RWPE2 (cell line): Measurements from ENCODE around the gene CDK17.

Source experiments
- ATAC-seq: fragments of 200-7000 bp; cut with Tn5 transposase; 3 replicates; pipeline ENCODE4 v1.9.1; 2021; ENCODE audit warnings: low read depth
- DNase-seq: peaks from one replicate; pipeline ENCODE4 v3.0.0-alpha.2; 2020; ENCODE audit warnings: low spot score
- H3K27ac ChIP-seq: fragments of 450-650 bp; 2 replicates; pipeline ENCODE4 v1.5.1; 2017; ENCODE audit warnings: mild to moderate bottlenecking; ENCODE audit not compliant: poor library complexity, severe bottlenecking
- H3K27me3 ChIP-seq: fragments of 250-450 bp; sonication (Bioruptor Pico); 2 replicates; pipeline ENCODE4 v1.5.1; 2021; ENCODE audit warnings: mild to moderate bottlenecking, moderate library complexity; ENCODE audit not compliant: insufficient read depth, poor library complexity, severe bottlenecking
- H3K36me3 ChIP-seq: fragments of 250-450 bp; sonication (Bioruptor Pico); 2 replicates; pipeline ENCODE4 v1.5.1; 2020; ENCODE audit warnings: low read depth, mild to moderate bottlenecking, moderate library complexity
- H3K4me1 ChIP-seq: fragments of 250-450 bp; sonication (Bioruptor Pico); 2 replicates; pipeline ENCODE4 v1.5.1; 2021; ENCODE audit warnings: mild to moderate bottlenecking, moderate library complexity; ENCODE audit not compliant: insufficient read depth, poor library complexity, severe bottlenecking
- H3K4me3 ChIP-seq: fragments of 250-450 bp; sonication (Bioruptor Pico); 2 replicates; pipeline ENCODE4 v1.5.1; 2021; ENCODE audit warnings: mild to moderate bottlenecking, moderate library complexity; ENCODE audit not compliant: severe bottlenecking
- H3K9me3 ChIP-seq: fragments of 250-450 bp; sonication (Bioruptor Pico); 2 replicates; pipeline ENCODE4 v1.5.1; 2021; ENCODE audit warnings: mild to moderate bottlenecking, moderate library complexity; ENCODE audit not compliant: severe bottlenecking
- TF ChIP-seq, protein P1 (sequence below): fragments of 450-650 bp; IDR thresholded peaks from one replicate; pipeline ENCODE4 v1.5.1; 2017; ENCODE audit warnings: mild to moderate bottlenecking, moderate library complexity; ENCODE audit not compliant: poor library complexity, severe bottlenecking

The CDK17 gene

GRCh38 chr12:96364092-96364700 is 36.0 kb downstream of the CDK17 start:
- H3K9me3 ChIP-seq: no peaks in the 10 kb centered on the region
- H3K27ac ChIP-seq: peak overlapping the region; percentile 8
- H3K4me1 ChIP-seq: peaks cover 32% of the 10 kb centered on the region
- H3K36me3 ChIP-seq: no peaks in the 10 kb centered on the region
- DNase-seq (no peak), ATAC-seq (no peak)
- TF ChIP-seq, protein P1, sequence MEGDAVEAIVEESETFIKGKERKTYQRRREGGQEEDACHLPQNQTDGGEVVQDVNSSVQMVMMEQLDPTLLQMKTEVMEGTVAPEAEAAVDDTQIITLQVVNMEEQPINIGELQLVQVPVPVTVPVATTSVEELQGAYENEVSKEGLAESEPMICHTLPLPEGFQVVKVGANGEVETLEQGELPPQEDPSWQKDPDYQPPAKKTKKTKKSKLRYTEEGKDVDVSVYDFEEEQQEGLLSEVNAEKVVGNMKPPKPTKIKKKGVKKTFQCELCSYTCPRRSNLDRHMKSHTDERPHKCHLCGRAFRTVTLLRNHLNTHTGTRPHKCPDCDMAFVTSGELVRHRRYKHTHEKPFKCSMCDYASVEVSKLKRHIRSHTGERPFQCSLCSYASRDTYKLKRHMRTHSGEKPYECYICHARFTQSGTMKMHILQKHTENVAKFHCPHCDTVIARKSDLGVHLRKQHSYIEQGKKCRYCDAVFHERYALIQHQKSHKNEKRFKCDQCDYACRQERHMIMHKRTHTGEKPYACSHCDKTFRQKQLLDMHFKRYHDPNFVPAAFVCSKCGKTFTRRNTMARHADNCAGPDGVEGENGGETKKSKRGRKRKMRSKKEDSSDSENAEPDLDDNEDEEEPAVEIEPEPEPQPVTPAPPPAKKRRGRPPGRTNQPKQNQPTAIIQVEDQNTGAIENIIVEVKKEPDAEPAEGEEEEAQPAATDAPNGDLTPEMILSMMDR: no peak
- H3K4me3 ChIP-seq: no peak overlapping the region
- H3K27me3 ChIP-seq: no peaks in the 10 kb centered on the region

DNA sequence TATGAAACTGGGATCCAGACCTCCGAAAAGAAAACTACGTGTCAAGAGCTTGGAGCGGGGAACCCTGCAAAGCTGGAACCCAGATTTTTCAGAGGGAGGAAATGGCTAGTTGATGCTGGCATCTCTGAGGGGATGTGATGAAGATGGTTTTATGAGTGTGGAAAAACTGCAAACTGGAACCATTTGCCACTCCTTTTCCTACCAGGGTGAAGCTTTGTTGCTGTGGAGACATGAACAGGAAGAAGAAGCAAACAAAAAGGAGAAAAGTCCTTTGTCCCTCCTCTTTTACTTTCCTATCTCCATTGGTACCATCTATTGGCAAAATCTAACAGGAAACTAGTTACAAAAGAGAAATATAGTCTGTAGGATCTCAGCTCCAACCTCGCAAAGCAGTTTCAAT is 39.2 kb downstream of the CDK17 start:
- no peak overlapping the region for H3K4me3 ChIP-seq
- DNase-seq (no peak), ATAC-seq (no peak)
- H3K9me3 ChIP-seq: no peaks in the 10 kb centered on the region
- H3K4me1 ChIP-seq: peaks cover 26% of the 10 kb centered on the region
- H3K36me3 ChIP-seq: no peaks in the 10 kb centered on the region
- H3K27me3 ChIP-seq: no peaks in the 10 kb centered on the region
- H3K27ac ChIP-seq: peak overlapping the region; percentile 2
- TF ChIP-seq, protein P1: no peak

GRCh38 chr12:96360550-96360949 is 39.7 kb downstream of the CDK17 start:
- ATAC-seq (peak; percentile 10; the same call in 1 of the 3 replicates), DNase-seq (no peak)

GRCh38 chr12:96359328-96359727 is 40.9 kb downstream of the CDK17 start:
- Histone ChIP-seq H3K36me3 (no peaks in the 10 kb centered on the region), H3K4me3 (no peak overlapping the region), H3K9me3 (no peaks in the 10 kb centered on the region), H3K27me3 (no peaks in the 10 kb centered on the region), H3K4me1 (peaks cover 19% of the 10 kb centered on the region), H3K27ac (no peak overlapping the region)
- ATAC-seq (no peak), DNase-seq (no peak)
- TF ChIP-seq, protein P1: no peak

More at GRCh38 chr12:96360550-96360949, 39.7 kb downstream of the CDK17 start:
- Histone ChIP-seq H3K36me3 (no peaks in the 10 kb centered on the region), H3K27me3 (no peaks in the 10 kb centered on the region), H3K9me3 (no peaks in the 10 kb centered on the region), H3K27ac (peak overlapping the region; percentile 2), H3K4me1 (peaks cover 29% of the 10 kb centered on the region), H3K4me3 (no peak overlapping the region)
- TF ChIP-seq, protein P1: no peak

GRCh38 chr12:96356831-96357230 is 43.4 kb downstream of the CDK17 start:
- TF ChIP-seq, protein P1: no peak
- Histone ChIP-seq H3K27me3 (no peaks in the 10 kb centered on the region), H3K4me1 (peaks cover 14% of the 10 kb centered on the region), H3K4me3 (no peak overlapping the region), H3K9me3 (no peaks in the 10 kb centered on the region), H3K27ac (no peak overlapping the region), H3K36me3 (no peaks in the 10 kb centered on the region)
- ATAC-seq: no peak
- no peak for DNase-seq
